NCI-H2196 treated with DMSO at 0.1 percent for 48 hours (cell line): ENCODE results near the gene MICB.
"Not testable (repeated sequence)": the region's sequence is repeated elsewhere in the genome, so short reads cannot be mapped to it uniquely, and the experiment has no call there.

Experiments used
- DNase-seq: peaks from one replicate; lab custom pipeline; 2025; ENCODE audit not compliant: unreplicated experiment; lab: John Stamatoyannopoulos, UW

MICB gene

GRCh38 chr6:31473780-31474761 lies 23.9 kb upstream of the MICB start:
- DNase-seq = no peak

GRCh38 chr6:31474871-31475286 lies 23.1 kb upstream of the MICB start:
- DNase-seq = no peak

DNA sequence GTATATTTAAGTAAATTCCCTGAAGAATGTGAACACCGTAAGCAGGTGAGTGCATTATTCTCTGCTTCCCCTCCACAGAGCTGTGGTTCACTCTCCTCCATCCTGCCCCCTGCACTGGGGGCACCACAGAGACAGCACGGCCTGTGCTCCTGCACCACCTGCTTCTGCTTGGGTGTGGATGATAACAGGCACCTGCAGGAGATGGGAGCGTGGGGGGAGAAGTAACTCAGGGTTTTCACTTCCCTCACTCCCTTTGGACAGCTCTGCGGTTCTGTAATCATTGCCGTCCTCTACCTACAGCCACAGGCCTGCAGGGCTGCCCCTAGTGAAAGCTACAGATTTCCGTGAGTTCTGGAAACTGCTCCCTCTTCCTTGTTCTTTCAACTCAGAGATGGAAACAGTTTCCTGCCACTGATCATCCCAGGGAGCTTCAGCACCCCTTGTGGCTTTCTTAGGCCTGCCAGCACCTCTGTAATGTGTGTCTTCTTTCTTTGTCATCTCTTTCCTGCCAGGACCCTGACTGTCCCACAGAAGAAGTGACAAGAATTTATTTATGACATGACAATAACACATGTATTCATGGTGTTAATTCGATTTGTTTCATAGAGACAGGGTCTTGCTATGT lies 21.3 kb upstream of the MICB start:
- no peak for DNase-seq

GRCh38 chr6:31477521-31477920 lies 20.4 kb upstream of the MICB start:
- no peak for DNase-seq

DNA sequence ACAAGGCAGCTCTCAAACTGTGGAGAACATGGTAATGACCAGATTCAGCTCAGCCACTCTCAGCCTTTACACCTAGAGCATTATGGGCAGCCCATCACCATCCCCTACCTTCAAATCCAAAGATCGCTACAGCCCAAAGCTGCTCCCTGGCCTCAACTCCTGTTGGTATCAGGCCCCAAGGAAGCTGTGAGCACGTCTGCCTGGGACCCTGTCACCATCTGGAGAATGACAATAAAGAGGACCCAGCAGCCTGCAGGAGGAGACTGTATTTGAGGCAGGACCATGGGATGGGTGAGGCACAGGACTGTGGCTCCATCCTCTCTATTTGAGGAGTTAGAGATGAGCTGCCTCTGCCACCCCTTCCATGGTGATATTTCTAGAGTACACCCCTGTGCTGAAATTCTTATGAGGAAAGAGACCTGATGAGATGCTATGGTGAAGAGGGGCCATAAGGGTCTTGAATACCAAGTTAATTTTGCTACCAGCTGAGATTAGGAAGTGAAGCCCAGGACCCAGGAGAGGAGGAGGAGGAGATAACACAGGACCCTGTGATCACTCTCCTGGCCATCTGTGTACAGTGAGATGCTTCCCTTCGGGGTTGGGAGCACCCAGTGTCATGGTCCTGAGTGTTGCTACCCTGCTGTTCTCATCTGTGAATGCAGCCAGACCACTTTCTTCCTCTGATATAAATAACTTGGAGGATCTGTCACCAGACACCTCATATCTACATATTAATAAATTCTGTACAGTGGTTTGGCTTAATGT lies 19.6 kb upstream of the MICB start:
- no peak for DNase-seq

DNA sequence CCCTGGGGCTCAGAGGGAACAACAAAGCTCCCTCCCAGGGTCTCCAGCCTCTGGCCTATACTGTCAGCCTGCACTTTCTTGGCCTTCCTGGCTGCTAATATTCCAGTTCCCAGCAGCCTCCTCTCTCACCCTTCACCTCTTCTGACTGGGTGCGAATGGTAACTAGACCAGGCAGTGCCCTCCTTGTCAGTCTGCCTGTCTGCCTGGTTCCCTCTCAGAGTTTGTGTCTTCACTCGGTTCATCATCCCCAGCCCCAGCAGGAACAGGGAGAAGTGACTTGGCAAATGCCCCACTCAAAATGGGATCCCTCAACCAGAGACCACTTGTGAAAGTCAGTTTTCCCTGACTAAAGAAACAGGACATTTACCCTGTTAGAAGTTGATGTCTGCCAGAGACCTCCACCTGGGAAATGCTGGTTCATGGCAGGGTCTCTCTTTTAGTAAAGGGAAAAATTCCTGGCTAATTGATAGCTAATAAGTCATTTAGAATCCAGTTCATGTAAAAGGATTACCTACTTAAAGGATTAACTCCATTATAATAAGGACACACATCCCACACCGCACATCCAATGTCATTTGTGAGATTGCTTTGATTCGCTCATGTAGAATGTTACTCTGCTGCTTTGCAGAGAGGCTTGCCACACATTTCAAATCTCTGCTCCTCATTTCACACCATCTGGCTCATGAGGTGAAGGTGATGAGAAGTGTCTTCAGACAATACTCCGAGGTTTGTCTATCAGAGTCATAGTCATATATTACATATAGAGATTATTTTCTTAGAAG lies 18.6 kb upstream of the MICB start:
- DNase-seq = no peak

- peak; percentile 9 for DNase-seq
Measured at GRCh38 chr6:31479933-31480535, 17.9 kb upstream of the MICB start.

- no peak for DNase-seq
Measured at GRCh38 chr6:31480574-31480973, 17.4 kb upstream of the MICB start.

- DNase-seq = no peak
Measured at GRCh38 chr6:31483392-31483791, 14.6 kb upstream of the MICB start.

- DNase-seq = no peak
Measured at GRCh38 chr6:31485055-31485454, 12.9 kb upstream of the MICB start.

DNA sequence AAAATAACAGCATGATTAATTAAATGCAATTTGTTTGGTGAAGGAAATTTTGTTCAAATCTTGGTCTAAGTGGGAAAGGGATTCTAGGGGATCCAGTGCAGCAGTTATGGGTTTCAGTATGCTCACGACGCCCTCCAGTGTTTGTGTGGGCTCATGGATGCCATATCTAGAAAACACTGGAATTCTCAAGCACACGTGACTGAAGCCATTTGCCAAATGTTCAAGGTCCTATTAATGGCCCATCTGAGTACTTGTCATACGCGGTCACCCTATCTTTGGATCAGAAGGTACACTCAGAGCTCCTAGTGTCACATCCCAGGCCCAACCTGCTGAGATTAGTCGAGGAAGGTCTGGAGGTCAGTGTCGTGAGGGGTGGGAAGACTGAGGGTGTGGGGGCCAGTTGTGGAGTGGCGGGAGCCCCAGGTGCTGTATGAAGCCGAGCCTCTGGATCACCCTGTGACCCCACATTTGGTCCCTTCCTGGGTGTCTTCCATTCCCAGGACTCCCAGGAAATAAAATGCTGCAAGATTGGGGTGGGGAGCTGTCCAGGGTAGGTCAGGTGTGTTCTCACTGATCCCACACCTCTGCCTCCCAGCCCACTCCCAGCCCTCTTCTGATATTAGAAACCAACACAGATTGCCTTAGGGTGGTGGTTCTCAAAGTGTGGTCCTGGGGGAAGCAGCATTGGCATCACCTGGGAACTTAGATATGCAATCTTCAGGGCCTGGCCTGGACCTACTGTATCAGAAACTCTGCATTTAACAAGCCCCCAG lies 11.7 kb upstream of the MICB start:
- DNase-seq = not testable (repeated sequence)

DNA sequence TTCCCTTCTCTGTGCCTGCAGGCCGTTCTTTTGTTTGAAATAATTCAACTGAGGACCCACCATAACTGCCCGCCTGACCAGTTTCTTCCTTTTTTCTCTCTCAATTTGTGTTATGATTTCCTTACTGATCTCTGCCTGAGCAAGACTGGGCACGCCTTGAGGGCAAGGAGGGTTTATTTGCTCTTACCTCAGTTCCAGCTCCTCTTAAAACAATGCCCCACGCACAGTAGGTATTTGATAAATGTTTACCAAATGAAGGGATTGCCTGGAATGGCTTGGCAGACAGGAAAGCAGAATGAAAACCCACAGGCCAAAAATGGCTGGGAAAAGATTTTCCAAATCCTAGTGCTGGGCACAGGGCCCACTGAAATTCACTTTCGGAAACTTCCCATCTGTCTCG lies 10.3 kb upstream of the MICB start:
- DNase-seq = not testable (repeated sequence)

GRCh38 chr6:31489086-31489485 lies 8.9 kb upstream of the MICB start:
- no peak for DNase-seq

GRCh38 chr6:31490115-31490873 lies 7.7 kb upstream of the MICB start:
- DNase-seq = no peak

DNA sequence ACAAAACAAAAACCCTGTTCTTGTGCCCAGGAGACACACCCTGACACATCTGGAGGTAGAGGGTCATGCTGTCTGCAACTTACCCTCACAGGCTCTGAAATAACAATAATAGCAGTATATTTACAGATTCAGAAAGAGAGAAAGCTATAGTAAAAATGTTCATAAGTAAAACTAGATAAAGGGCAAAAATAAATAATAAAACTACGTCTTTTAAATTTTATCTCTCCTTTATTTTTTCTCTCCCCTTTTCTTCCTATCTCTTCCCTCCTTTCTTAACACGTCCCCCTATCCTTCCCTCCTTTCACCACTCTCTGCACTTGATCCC lies 4.4 kb upstream of the MICB start:
- DNase-seq = not testable (repeated sequence)

DNA sequence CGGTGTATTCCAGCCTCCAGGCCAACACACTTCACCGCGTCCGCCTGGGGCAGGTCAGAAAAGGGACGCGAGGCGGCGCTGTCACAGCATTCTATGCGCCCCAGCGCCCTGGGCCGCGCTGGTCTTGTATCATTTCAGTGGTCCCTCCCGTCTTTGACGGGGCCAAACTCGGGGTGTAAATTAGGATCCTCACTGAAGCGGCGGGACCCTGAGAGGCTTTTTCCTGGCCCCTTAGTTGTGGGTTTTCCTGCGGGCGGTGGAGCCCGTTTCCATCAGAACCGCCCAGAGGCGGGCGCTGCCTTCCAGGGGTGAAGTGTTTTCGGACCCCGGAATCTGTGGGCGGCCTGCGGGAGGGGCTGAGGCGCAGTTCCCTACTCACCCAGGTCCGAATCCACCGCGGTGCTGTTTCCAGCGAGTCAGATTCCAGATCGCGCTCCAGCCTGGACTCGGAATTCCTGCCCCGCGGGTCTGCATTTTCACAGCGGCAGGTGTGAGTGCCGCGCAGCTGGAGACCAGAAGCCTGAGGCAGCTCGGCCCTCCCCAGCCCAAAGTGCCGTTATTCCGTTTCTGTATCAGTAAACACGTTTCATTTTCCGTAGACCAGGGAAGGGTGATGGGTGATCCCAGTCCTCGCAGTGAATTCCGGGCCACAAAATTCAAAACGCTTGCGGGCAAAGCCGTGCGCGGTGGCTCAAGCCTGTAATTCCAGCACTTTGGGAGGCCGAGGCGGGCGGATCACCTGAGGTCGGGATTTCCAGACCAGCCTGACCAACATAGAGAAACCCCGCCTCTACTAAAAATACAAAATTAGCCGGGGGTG lies 3.9 kb upstream of the MICB start:
- peak; percentile 67 for DNase-seq

GRCh38 chr6:31495580-31495979 lies 2.4 kb upstream of the MICB start:
- DNase-seq = no peak

GRCh38 chr6:31496826-31497225 lies 1.1 kb upstream of the MICB start:
- DNase-seq = not testable (repeated sequence)
